Astrocyte (in vitro differentiated cells and primary cell): ENCODE results near the gene IVD. TPM values are rescaled to one million over a fixed set of nuclear protein-coding genes. Genes with fewer than 3 reads are reported as not detected.

ENCODE experiments used
- DNase-seq: peaks from one replicate; pipeline ENCODE4 v3.0.0-alpha.2; 2010; ENCODE audit warnings: low read depth
- FAIRE-seq: peaks from 2 replicates; lab custom pipeline; 2011; peaks lifted over from hg19 to GRCh38; lab: Jason Lieb, UNC
- H2AFZ ChIP-seq: 2 replicates; pipeline ENCODE4 v1.6.0; 2012; ENCODE audit warnings: low read depth, low read length, inconsistent platforms
- H3K27ac ChIP-seq: 2 replicates; pipeline ENCODE4 v1.5.1; 2011; ENCODE audit warnings: low read depth, low read length, inconsistent platforms
- H3K27me3 ChIP-seq: 2 replicates; pipeline ENCODE4 v1.6.0; 2011; ENCODE audit warnings: low read length, inconsistent platforms; ENCODE audit not compliant: insufficient read depth
- H3K36me3 ChIP-seq: 2 replicates; pipeline ENCODE4 v1.5.1; 2011; ENCODE audit warnings: low read length, inconsistent platforms; ENCODE audit not compliant: insufficient read depth
- H3K4me1 ChIP-seq: 2 replicates; pipeline ENCODE4 v1.5.1; 2011; ENCODE audit warnings: low read length, inconsistent platforms; ENCODE audit not compliant: insufficient read depth
- H3K4me2 ChIP-seq: 2 replicates; pipeline ENCODE4 v1.6.0; 2012; ENCODE audit warnings: low read length, inconsistent platforms
- H3K4me3 ChIP-seq: 2 replicates; pipeline ENCODE4 v1.5.1; 2011; ENCODE audit warnings: low read depth, mild to moderate bottlenecking, low read length, inconsistent platforms; ENCODE audit not compliant: insufficient read depth
- H3K79me2 ChIP-seq: 2 replicates; pipeline ENCODE4 v1.6.0; 2012; ENCODE audit warnings: mild to moderate bottlenecking, low read length, inconsistent platforms; ENCODE audit not compliant: insufficient read depth
- H3K9ac ChIP-seq: 2 replicates; pipeline ENCODE4 v1.6.0; 2012; ENCODE audit warnings: mild to moderate bottlenecking, low read length, inconsistent platforms
- H3K9me3 ChIP-seq: 2 replicates; pipeline ENCODE4 v1.5.1; 2012; ENCODE audit warnings: low read depth, mild to moderate bottlenecking, low read length, inconsistent platforms; ENCODE audit not compliant: insufficient read depth
- H4K20me1 ChIP-seq: 2 replicates; pipeline ENCODE4 v1.6.0; 2012; ENCODE audit warnings: low read length, inconsistent platforms; ENCODE audit not compliant: insufficient read depth
- H3K27ac Mint-ChIP-seq: one replicate; pipeline ENCODE4 v1.8.0; 2021; ENCODE audit warnings: mild to moderate bottlenecking, mixed read lengths; ENCODE audit not compliant: unreplicated experiment
- H3K27me3 Mint-ChIP-seq: one replicate; pipeline ENCODE4 v1.8.0; 2021; ENCODE audit warnings: low read depth, mixed read lengths; ENCODE audit not compliant: unreplicated experiment
- H3K36me3 Mint-ChIP-seq: one replicate; pipeline ENCODE4 v1.8.0; 2021; ENCODE audit warnings: low read depth, mixed read lengths; ENCODE audit not compliant: unreplicated experiment
- H3K4me1 Mint-ChIP-seq: one replicate; pipeline ENCODE4 v1.8.0; 2021; ENCODE audit warnings: low read depth, mixed read lengths; ENCODE audit not compliant: unreplicated experiment
- H3K4me3 Mint-ChIP-seq: one replicate; pipeline ENCODE4 v1.8.0; 2021; ENCODE audit warnings: mild to moderate bottlenecking, moderate library complexity, mixed read lengths; ENCODE audit not compliant: unreplicated experiment
- H3K9me3 Mint-ChIP-seq: one replicate; pipeline ENCODE4 v1.8.0; 2021; ENCODE audit warnings: mild to moderate bottlenecking, mixed read lengths; ENCODE audit not compliant: unreplicated experiment
- EZH2 ChIP-seq: IDR thresholded peaks from 2 replicates; pipeline ENCODE4 v1.6.1; 2012; ENCODE audit warnings: mild to moderate bottlenecking, low read length, inconsistent platforms; ENCODE audit not compliant: insufficient read depth
- total RNA-seq: library from RNA; stranded (reverse); gene quantifications from 2 replicates; pipeline ENCODE4 v1.2.1, GENCODE V29; 2021
- TF ChIP-seq, protein P1 (sequence below): IDR thresholded peaks from 2 replicates; pipeline ENCODE4 v1.5.1; 2011; ENCODE audit warnings: low read depth, mild to moderate bottlenecking, inconsistent platforms, low read length, moderate library complexity; ENCODE audit not compliant: insufficient read depth

Gene IVD
- total RNA-seq, 1 donor from 2014 or later = 55.1 TPM

DNA sequence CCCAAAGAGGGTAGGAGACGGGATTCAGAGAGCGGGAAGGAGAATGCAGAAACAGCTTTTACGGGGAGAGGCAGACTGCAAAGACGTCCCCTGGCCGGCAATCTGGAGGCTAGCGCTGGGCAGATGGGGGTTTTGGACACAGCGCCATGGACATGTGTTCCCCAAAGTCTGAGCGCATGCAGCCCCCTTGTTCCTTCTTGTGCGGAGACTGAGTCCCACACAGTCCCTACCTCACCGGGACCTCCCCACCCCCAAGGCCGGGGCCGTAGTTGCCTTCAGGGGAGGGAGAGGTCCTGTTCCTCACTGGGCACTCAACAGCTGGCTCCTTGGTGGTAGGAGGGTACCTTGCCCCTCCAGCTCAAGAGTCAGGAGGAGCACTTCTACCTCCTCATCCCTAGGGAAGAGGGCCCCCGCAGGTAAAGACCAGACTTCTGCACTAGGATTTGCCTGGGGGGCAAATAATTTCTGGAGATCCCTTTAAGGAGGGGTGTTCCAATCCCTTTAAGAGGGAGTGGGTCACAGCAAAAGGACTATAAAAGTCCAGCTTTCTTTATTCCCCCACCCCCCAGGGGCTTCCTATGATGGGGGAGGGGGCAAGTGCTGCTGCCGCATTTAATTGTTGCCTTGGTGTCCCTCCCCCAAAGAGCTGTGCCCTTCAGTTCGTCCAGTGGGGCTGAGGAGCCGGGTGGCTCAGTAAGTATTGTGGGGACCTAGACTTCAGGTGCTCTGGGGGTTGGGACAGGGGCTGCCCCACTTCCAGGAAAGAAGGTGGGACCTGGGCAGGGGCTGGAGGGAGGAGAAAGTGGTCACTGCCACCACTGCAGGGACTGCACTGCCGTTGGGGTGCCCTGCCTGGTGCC is 31.5 kb downstream of the IVD start:
- FAIRE-seq (no peak), DNase-seq (no peak)
- Mint-ChIP-seq H3K27me3 (peaks cover 42% of the 10 kb centered on the region), H3K9me3 (no peaks in the 10 kb centered on the region), H3K4me1 (peaks cover 18% of the 10 kb centered on the region), H3K4me3 (peak overlapping the region; percentile 79), H3K36me3 (peaks cover 3% of the 10 kb centered on the region), H3K27ac (peak overlapping the region; percentile 31)
- Histone ChIP-seq H3K4me1 (peaks cover 19% of the 10 kb centered on the region), H3K4me2 (peak overlapping the region; percentile 76), H3K36me3 (no peaks in the 10 kb centered on the region), H3K79me2 (no peaks in the 10 kb centered on the region), H3K9ac (no peak overlapping the region), H4K20me1 (no peaks in the 10 kb centered on the region), H3K9me3 (no peaks in the 10 kb centered on the region), H3K27ac (no peak overlapping the region), H3K4me3 (no peak overlapping the region), H2AFZ (no peak overlapping the region), H3K27me3 (peaks cover 68% of the 10 kb centered on the region)
- TF ChIP-seq EZH2 = no peak
- TF ChIP-seq, protein P1, sequence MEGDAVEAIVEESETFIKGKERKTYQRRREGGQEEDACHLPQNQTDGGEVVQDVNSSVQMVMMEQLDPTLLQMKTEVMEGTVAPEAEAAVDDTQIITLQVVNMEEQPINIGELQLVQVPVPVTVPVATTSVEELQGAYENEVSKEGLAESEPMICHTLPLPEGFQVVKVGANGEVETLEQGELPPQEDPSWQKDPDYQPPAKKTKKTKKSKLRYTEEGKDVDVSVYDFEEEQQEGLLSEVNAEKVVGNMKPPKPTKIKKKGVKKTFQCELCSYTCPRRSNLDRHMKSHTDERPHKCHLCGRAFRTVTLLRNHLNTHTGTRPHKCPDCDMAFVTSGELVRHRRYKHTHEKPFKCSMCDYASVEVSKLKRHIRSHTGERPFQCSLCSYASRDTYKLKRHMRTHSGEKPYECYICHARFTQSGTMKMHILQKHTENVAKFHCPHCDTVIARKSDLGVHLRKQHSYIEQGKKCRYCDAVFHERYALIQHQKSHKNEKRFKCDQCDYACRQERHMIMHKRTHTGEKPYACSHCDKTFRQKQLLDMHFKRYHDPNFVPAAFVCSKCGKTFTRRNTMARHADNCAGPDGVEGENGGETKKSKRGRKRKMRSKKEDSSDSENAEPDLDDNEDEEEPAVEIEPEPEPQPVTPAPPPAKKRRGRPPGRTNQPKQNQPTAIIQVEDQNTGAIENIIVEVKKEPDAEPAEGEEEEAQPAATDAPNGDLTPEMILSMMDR = no peak

DNA sequence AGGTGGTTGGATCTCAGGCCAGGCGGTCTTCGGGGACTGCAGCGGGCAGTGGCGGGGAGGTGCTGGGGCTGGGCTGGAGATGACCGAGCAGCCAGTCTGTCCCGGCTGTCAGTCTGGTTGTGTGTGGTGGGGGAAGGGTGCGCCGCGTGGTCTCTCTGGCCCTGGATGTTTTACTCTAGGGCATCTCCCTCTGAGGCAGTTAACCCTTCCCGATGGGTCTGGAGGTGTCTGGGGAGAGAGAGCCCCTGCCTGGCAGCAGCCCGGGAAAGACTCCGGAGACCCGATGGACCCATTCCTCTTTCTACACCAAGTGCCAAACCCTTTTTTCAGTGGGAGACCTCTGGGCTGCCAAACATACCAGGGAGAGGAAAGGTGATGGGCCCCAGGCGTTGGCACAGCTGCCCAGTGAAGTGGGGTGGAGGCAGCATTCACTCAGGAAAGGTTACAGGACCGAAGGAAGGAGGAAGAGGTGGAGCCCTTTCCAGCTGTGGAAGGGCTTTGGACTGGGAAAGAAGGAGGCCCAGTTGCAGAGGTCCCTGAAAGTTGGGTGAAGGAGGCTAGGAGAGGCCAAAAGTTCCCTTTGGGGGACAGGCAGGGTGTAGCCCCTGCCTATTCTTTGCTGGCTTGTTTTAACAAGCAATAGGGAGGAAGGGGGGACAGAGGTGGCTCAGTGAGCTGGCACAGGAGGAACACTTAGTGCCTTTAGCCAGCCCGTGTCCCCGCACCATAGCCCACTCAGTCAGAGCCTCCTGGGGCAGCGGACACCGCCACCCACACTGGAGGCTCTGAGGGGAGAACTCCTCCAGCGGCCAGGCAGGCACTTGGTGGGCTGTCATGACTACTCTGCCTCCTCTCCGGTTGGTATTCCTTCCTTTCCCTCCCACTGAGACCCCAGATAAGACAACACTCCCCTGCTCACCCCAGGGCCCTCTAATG is 32.4 kb downstream of the IVD start:
- H3K4me1 Mint-ChIP-seq = peaks cover 18% of the 10 kb centered on the region
- no peak for DNase-seq
- peak overlapping the region; percentile 42 for H3K27ac Mint-ChIP-seq
- Histone ChIP-seq H3K4me3 (no peak overlapping the region), H3K79me2 (peaks cover 8% of the 10 kb centered on the region), H3K4me2 (no peak overlapping the region), H3K36me3 (no peaks in the 10 kb centered on the region), H3K9ac (no peak overlapping the region), H3K9me3 (no peaks in the 10 kb centered on the region), H4K20me1 (peaks cover 8% of the 10 kb centered on the region), H3K27ac (no peak overlapping the region), H2AFZ (no peak overlapping the region), H3K4me1 (peaks cover 24% of the 10 kb centered on the region), H3K27me3 (peaks cover 64% of the 10 kb centered on the region)
- TF ChIP-seq, protein P1 = no peak
- no peak for TF ChIP-seq EZH2
- no peak for FAIRE-seq
- peaks cover 3% of the 10 kb centered on the region for H3K36me3 Mint-ChIP-seq
- H3K4me3 Mint-ChIP-seq = peak overlapping the region; percentile 89
- no peaks in the 10 kb centered on the region for H3K9me3 Mint-ChIP-seq
- peaks cover 36% of the 10 kb centered on the region for H3K27me3 Mint-ChIP-seq
